Esophagus squamous epithelium (tissue), 4 donors: ENCODE results near the gene AHSA1.

ENCODE experiments used
- CTCF ChIP-seq, 6 experiments: fragments of 450-650 bp in 4 of 6; fragments of 200-600 bp in 2 of 6; sonication (generic) in 2 of 6; IDR thresholded peaks; one replicate each; pipeline ENCODE4 v1.5.1; 2016 to 2019; ENCODE audit warnings: antibody characterized with exemption in 6 of 6, mild to moderate bottlenecking in 4 of 6, moderate library complexity in 4 of 6
- POLR2A ChIP-seq, 4 donors: fragments of 450-650 bp; IDR thresholded peaks; one replicate each; pipeline ENCODE4 v1.6.1; 2017; ENCODE audit warnings: antibody characterized with exemption in 4 of 4, mild to moderate bottlenecking in 4 of 4, moderate library complexity in 3 of 4

- TF ChIP-seq CTCF (IDR thresholded peaks at IDR 0.05) (no peak), POLR2A (IDR thresholded peaks at IDR 0.05) (no peak)
Observed at GRCh38 chr14:77505031-77505430, 47.1 kb downstream of the AHSA1 start.
